Endometrium (tissue), 2 donors: ENCODE results near the gene FAM72B.
"Not testable (repeated sequence)": the region's sequence is repeated elsewhere in the genome, so short reads cannot be mapped to it uniquely, and the experiment has no call there.

Experiments
- FAIRE-seq: peaks from 2 replicates; lab custom pipeline; 2012; peaks lifted over from hg19 to GRCh38; lab: Jason Lieb, UNC
- donor health status: control.
- donor health status: control.

Gene FAM72B

DNA sequence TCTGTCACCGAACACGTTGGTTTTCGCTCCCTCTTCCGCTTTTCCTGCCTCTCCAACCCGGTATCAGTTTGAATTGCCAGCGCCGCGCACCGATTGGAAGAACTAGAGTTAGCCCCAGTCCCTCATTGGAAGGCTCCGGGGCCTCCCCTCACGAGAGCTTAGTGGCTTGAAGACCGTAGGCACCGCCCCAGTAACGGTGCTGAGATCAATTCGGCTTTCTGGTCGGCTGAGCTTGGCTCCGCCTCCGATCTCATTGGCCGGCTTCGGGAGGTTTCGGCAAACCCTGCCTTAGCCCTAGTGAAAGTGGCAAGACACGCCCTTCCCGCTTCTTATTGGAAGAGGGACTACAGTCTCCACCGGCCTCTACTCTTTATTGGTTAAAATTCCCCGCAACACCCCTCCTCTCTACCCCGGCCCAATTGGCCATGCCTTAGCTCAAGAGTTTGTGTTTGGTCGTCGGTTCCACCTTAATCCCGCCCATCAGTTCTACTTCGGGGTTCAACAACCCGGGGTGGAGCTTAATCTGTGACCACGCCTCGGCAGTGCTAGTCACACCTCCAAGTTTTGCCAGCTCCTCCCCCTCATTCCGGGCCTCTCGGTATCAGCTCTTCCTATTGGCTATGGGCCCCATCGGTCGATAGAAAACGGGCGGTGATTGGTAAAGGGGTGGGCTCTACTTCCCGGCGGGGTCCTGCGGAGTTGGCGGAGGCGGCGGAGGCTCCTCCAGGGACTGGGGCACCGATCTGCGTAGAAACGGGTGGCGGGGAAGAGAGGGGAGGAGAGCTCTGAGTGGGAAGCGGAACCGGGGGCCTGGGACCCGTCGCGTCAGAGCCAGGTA is at the start of gene FAM72B, which contains the start of gene SRGAP2C:
Gene FAM72B, minus strand, starts transcription at position 51 of the 838 bp plus-strand sequence. CDS start 851 bp downstream, outside the sequence.
Gene SRGAP2C, plus strand, starts transcription at position 686 of the 838 bp plus-strand sequence. CDS start 2,472 bp downstream, outside the sequence.
- peak; percentile 98 for FAIRE-seq

DNA sequence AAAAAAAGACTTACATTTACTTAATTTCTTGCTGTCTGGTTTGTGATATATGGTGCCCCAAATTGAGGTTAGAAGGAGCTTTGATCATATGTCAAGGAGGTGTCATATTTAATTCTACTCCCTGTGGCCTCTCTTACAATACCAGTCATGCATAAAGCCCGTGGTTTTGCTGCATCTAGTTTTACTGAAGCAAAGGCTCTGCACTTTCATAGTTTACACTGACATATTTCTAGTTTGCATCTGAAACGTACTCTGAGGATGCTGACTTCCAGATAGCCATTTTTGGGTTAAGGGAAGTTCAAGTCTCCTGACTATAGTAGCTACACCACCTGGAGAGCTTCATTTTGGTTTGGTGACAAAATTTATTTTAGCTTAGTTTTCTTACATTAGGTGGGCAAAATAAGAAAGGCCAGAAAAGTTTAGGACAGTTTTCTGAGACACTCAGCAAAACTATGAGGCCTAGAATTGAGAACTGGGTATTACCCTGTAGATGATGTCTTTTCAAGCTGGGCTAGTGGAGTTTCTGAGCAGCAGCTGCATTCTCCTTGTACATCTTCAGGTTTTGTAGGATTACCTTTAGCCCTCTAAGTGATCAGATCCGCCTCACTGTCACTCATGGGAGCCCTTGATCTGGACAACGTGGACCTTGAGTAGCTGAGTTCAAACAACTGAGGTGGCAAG is 48.4 kb upstream of the FAM72B start:
- FAIRE-seq = not testable (repeated sequence)

DNA sequence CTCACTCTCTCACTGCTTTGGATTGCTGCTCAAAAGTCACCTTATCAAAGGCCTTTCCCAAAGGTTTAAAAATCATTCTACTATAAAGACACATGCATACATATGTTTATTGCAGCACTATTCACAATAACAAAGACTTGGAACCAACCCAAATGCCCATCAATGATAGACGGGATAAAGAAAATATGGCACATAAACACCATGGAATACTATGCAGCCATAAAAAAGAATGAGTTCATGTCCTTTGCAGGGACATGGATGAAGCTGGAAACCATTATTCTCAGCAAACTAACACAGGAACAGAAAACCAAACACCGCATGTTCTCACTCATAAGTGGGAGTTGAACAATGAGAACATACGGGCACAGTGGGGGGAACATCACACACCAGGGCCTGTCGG is 46.5 kb upstream of the FAM72B start:
- not testable (repeated sequence) for FAIRE-seq

DNA sequence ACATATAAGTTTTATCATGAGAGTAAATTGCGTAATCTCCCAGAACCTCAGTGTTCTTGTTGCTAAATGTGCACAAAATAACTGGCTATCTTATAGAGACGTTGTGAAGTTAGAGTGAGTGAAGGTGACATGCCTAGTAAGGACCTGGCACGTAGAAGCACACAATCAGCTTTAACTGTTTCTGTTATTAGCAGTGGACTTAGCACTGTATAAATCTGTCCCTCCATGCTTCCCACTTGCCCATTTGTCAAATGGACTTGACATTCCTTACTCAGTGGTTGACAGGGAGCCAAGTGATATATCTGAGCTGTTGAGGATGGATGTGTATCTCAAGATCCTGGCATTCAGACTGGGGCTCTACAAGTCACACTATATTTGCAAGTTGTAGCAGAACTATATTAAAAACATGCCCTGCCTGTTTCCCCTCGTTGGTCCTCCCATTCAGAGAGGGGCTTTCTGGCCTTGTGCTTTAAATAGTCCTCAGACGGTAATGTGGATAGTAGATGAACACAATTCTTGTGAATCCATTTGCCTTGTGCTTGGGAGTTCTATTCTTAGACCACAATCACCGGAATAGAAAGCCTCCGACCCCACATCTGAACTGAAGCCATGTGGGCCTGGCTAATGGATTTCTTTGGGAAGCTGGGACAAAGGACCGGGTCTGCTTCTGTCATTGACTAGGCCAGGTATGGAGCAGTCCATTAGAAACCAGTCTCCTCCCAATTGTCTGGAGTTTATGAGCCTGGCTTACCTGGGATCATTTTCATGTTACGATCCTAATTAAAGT is 43.6 kb upstream of the FAM72B start:
- not testable (repeated sequence) for FAIRE-seq

DNA sequence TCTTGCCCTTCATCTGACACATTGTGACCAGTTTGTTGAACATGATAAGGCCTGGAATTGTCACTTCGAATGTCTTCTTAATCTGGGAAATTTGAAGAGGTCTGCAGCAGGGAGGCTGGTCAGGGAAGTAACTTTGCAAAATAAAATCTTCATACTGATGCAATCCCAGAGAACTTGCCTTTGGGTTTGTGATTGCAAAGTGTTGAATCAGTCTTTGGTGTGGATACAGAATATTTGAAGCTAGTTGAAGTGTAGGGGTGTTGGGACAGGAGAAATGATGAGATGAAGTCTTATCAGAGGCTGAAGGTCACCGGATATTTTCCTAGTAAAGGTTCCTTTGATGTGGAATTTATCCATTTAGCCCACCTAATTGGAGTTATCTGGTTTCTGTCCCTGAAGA is 42.8 kb upstream of the FAM72B start:
- not testable (repeated sequence) for FAIRE-seq

DNA sequence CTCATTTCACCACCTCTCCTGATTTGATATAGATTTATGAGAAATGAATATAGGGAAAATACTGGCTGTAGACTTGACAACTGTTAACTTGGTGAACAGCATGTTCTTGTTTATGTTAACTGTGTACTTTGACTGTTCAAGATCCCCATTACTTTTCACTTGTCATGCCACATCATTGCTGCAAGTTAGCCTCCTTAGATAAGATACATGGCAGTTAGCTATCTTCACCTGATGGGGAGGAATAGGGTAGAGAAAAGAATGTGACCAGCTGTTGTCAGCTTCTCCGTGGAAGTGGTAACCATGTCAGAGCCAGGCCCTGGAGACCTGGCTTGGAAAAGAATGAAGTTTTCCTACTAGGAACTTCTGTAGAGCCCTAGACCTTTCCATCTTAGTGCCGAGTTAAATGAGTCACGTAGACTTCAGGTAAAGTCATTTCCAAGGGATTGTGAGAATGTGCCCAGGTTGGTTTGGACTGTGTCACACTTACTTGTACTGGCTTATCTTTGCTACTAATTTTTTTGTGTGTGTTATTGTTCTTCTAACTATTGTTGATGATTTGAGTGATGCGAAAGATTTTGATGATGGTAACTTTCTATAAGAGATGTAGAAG is 42.3 kb upstream of the FAM72B start:
- FAIRE-seq = not testable (repeated sequence)

DNA sequence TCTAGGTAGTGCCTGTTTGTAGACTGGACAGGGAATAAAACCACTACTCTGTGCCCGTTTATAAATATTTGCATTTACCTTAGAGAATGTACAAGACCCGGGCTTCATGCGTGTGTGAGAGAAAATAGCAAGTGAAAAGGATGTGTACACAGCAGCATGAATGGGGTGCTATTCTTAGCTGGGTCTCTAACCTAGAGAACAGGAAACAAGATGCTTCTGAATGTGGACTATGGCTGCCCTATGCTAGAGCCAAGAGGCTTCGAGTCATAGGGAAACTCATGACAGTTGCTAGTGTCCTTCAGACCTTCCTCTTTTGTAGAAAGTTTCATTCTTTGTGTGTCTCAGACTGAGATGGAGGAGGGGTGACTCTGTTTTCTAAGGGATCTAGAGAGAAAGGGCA is 40.6 kb upstream of the FAM72B start:
- not testable (repeated sequence) for FAIRE-seq

DNA sequence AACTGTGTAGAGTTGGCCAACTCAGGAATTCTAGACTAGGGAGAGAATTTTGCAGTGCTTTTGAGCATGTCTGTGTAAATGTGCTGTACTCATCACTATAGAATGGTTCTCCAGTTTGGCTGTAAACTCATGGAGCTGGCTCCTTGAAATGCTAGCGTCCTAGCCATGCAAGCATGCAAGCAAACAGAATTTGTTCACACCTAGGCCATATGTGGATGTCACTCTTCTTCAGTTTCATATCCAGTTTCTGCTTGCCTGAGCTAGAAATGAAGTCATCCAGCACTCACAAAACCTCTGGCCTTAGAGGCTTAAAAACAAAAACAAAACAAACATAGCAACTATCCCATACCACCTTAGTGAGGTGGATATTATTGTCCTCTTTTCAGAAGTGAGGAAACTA is 37.6 kb upstream of the FAM72B start:
- FAIRE-seq = not testable (repeated sequence)

DNA sequence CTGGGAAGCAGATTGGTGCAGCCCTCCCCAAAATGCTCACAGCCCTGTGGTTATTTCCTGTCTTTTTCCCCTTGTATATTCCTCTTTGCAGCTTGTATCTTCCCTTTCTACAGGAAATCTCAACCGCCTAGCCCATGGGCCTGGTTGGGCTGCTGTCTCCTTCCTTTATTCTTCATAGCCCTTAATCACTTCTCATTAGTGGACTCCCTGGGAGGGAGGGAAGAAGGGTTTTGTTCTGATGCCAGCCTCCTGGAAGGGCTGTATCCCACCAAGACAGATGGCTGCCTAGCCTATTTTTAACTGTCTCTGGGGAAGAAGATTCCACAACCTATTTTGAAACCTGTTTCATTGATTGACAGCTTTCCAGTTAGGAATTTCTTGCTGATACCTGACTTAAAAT is 32.5 kb upstream of the FAM72B start:
- FAIRE-seq = not testable (repeated sequence)

DNA sequence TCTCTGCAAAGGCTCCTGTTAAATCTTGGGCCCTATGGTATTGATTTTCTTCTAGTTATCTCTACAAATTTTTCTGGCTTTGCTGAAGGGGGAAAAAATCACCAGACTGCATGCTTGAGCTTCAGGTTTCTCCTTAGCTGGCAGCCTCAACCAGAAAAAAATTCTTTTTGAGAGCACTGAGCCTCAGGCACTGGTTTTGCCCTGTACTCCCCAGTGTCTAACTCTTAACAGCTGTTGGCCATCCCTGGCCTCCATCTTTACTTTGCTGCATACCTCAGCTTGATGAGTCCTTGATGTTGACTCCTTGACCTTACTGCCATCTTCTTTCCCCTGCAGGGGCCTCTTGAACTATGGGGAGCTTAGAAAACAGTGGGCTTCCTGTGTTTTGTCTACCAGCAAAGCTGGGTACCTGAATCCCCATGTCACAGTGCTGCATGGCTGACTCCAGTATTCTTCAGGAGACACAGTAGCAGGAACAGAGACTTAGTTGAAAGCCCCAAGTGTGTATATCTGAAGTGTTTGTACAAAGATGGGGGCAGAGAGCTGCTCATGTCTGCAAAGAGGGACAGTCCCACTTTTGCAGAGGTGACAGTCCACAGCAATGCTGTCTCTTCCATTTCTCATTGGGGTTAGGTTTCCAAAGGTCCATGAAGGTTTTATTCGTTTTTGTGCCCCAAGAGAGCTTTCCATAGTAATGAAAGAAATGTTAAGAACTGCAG is 31.7 kb upstream of the FAM72B start:
- FAIRE-seq = not testable (repeated sequence)

DNA sequence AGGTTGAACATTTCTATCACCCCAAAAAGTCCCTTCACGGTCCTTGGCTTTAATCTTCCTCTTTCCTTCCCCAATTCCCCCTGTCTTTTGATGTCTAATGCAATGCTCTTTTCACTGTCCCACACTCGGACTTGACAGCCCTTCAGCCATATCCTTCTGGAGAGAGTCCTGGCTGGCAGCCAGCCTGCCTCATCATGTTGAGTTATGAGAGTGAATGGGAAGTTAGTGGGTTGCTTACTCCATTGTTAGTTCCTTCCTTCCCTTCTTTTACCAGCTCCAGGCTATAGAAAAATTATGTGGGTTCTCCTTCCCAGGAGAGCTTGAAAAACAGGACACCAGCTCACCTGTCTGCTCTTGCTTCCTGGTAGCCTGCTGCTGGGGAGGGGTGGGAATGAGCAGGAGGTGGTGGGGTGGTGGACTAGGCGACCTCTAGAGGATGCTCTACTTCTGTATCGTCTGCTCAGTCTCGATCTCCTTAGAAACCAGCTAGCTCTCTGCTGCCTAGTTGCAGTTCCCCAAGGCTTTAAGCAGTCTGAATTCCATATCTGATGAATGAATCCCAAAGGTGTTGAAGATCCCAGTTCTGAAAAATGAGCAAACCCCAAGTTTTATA is 30.5 kb upstream of the FAM72B start:
- FAIRE-seq = not testable (repeated sequence)

DNA sequence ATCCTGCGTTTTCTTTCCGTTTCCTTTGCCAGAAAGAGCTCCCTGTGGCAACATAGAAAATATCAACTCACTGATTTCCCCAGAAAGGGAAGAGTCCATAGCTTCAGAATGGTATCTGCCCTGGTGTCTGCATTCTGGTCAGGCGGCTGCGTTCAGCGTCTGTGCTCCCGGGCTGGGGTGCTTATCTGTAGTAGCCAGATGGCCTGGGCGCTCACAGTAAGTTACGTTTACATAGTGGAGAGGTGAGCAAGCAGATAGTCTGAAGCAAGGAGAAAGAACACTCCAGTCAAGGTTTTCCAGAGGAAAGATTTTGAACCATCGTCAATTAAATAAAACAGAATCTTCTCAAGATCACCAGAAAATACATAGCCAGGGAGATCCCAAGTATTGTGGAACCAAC is 29.4 kb upstream of the FAM72B start:
- FAIRE-seq = not testable (repeated sequence)

DNA sequence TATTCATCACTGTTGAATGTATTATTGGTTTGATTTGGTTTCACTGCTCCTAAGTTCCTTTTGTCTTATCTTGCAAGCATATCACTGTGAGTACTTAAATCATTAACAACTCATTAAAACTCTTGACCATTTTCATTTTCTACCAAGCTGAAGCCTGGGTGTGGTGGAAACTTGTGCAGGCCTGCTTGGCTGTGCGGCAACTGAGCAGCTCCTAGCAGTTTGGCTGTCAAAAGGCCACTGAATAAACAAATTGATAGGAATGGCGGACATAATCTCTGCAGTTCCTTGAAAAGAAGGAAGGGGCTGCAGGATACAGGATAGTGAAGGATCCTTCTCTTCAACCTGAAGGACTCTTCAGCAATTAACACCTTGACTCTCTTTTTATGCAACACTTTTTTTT is 26.6 kb upstream of the FAM72B start:
- FAIRE-seq = not testable (repeated sequence)

DNA sequence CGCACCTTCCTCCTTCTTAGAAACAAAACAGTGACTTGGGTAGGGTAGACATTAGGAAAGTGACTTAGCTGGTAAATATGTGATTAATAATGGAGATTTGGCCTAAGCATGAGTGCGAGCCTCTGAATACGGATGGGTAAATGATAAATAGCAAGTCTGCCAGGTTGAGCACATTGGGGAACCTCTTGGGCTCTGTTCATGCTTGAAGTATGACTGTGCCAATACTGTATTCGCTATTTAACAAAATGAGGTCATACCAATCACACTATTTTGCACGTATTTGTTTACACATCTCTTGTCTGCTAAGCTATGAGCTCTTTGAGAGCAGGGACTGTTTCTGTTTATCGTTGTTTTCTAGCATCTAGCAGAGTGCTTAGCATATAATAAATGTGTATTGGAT is 24.2 kb upstream of the FAM72B start:
- not testable (repeated sequence) for FAIRE-seq

DNA sequence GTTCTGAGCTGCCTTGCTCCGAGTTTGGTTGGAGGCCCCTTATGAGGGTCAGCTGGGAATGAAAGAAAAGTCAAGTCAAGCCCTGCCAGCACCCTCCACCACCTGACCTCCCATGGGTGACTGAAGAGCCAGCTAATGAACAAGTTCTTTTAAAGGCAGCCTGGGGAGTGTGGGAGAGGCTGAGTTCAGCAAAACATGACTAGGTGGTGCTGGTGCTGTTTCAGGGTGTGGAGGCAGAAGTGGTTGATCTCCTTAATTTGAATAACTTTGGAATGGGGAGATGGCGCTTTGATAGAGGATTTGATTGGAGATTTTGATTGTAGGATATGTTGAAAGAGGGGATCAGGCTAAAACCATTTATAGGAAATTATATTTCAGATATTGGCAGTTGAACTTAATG is 23.2 kb upstream of the FAM72B start:
- FAIRE-seq = not testable (repeated sequence)

DNA sequence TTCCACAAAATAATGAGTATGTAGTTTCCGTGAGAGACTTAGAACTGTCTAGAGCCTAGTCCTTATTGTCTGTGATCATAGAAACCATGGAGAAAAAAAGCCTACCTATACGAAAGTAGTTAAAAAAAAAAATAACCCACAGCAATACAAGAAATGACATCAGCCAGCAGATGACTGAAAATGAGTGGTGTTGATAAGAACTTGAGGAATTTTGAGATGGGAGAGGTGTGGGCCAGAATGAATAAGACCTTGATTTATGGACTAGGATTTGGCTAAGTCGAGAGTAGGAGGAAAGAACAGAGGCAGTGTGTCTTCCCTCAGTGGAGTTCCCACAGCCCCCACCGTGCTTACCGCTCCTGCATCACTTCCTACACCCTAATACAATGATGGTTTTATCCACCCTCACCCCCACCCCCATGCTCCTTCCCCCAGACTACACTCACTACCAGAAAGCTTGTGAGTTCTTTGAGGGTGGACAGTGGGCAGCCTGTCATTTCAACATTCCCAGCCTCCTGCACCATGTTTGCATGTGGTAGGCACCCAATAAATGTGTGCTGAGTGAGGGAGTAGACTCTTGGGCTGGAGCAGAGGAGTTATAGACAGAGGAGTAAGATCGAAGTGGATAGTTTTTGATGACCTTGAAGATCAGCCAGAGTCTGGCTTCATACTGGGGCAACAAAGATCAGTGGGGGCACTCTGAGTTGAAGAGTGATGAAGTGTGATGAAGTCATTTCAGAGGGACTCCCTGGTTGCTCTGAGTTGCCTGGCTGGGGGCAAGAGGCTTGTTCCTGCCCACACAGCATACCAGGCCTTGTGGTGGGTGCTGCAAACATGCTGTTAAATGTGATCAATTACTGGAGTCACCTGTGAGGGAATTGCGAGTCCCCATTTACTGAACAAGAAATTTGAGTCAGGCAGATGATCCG is 21.9 kb upstream of the FAM72B start:
- FAIRE-seq = not testable (repeated sequence)

DNA sequence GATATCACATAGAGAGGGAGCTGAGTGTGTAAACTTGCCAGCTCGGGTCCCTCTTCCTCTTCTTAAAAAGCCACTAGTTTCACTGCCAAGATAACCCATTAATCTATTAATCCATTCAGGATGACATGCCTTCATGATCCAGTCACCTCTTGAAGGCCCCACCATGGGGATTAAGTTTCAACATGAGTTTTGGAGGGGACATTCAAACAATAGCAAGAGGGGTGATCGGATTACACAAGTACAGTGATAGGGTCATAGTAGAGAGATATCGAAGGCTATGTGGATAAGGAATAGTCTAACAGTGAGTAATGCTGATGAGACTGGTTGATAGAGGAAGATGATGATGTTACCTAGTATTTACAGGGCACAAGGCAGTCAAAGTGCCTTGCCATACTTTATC is 18.8 kb upstream of the FAM72B start:
- FAIRE-seq = not testable (repeated sequence)

DNA sequence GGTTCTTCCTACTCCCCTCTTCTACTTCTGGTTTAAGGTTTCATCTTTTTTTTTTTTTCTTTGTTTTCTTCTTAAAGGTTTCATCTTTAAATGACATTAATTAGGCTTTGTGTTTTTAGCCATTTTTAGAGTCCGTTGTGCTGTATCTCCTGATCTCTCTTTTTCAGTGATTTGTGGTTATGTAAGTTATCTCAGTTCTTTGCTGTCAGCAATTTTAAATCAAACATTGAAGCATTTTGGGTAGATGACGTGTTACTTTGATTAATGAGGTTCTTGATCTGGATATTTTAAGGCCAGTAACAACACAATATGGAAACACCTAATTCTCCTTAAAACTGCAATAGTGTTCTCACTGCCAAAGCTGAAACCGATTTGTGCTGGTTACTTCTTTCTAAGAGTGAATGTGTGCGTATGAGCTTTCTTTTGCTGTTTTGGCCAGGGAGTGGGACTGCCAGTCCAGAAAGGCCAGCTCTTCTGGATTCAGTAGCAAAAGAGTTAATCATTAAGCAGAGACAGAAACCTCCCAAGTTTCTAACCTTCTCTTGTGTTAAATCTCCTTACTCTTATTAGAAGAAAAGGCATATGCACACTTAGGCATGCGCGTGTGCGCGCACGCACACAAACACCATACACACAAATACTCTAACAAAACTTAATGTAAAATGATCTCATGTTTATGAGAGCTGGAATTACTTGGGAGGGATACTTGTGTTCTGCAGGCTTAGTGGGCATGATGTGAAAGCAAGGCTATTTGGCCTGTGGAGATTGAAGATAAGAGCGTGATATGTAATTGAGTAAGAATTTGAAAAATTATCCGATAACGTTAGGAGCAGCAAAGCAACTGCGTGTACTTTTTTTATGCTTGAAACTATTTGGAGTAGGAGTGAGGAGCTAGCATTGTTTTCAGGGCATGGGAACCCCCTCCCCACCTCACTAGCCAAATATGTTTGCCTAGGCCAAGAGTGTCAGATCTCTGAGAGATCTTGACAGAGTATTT is 17.1 kb upstream of the FAM72B start:
- not testable (repeated sequence) for FAIRE-seq
